Esophagus squamous epithelium (tissue), 5 donors: ENCODE results near the gene TRIP12. TPM values are rescaled to one million over a fixed set of nuclear protein-coding genes. Genes with fewer than 3 reads are reported as not detected.

Experiments
- DNase-seq: peaks from one replicate; lab custom pipeline; 2025; lab: John Stamatoyannopoulos, UW
- H3K27ac ChIP-seq, 4 donors: fragments of 200-600 bp; sonication (generic); one replicate each; pipeline ENCODE4 v1.5.1; 2016 to 2019; ENCODE audit warnings: mild to moderate bottlenecking in 1 of 4
- H3K27me3 ChIP-seq, 4 donors: fragments of 200-600 bp; sonication (generic); 1 replicate in 3 of 4; 2 replicates in 1 of 4; pipeline versions ENCODE4 v1.5.1 to v1.6.0; 2017 to 2021; ENCODE audit warnings: antibody characterized with exemption in 1 of 4
- H3K36me3 ChIP-seq, 3 donors: fragments of 200-600 bp; sonication (generic); one replicate each; pipeline ENCODE4 v1.5.1; 2016 to 2019
- H3K4me1 ChIP-seq, 3 donors: fragments of 200-600 bp; sonication (generic); one replicate each; pipeline ENCODE4 v1.5.1; 2017 to 2019
- H3K4me3 ChIP-seq, 4 donors: fragments of 200-600 bp; sonication (generic); 1 replicate in 3 of 4; 2 replicates in 1 of 4; pipeline ENCODE4 v1.5.1; 2016 to 2019; ENCODE audit warnings: mild to moderate bottlenecking in 2 of 4, moderate library complexity in 1 of 4
- H3K9me3 ChIP-seq, 3 donors: fragments of 200-600 bp; sonication (generic); one replicate each; pipeline ENCODE4 v1.5.1; 2016 to 2019
- CTCF ChIP-seq, 6 experiments: fragments of 450-650 bp in 4 of 6; fragments of 200-600 bp in 2 of 6; sonication (generic) in 2 of 6; IDR thresholded peaks; one replicate each; pipeline ENCODE4 v1.5.1; 2016 to 2019; ENCODE audit warnings: antibody characterized with exemption in 6 of 6, mild to moderate bottlenecking in 4 of 6, moderate library complexity in 4 of 6
- POLR2A ChIP-seq, 4 donors: fragments of 450-650 bp; IDR thresholded peaks; one replicate each; pipeline ENCODE4 v1.6.1; 2017; ENCODE audit warnings: antibody characterized with exemption in 4 of 4, mild to moderate bottlenecking in 4 of 4, moderate library complexity in 3 of 4
- WGBS, 2 donors: methylation state at CpG; one replicate each; pipeline ENCODE4 v1.1.5; 2018; 5-methylcytosine and 5-hydroxymethylcytosine counted together
- intact Hi-C: fragments of 100-400 bp; cut with DNase I; formaldehyde crosslinking; loops from one replicate; pipeline ENCODE4 v1.15.0; 2022
- total RNA-seq, 4 donors: library from RNA; depleted of rRNA; stranded (reverse); fragments of >200 nt; gene quantifications; one replicate each; pipeline ENCODE4 v1.1.0, GENCODE V29; 2016
- donor health status: DM: yes; HTN: yes; CAD: no.

TRIP12 gene
- total RNA-seq, 4 donors from 2014 or later, result 84.8 to 174 (median 125) TPM

- Histone ChIP-seq H3K27me3 (peaks cover 0 to 61% (median 5%) of the 10 kb centered on the region in 4 donors), H3K4me3 (no peak overlapping the region), H3K4me1 (peaks cover under 1 to 6% (median 2%) of the 10 kb centered on the region in 3 donors), H3K27ac (no peak overlapping the region), H3K9me3 (no peaks in the 10 kb centered on the region), H3K36me3 (no peaks in the 10 kb centered on the region)
- TF ChIP-seq POLR2A (IDR thresholded peaks at IDR 0.05) (no peak), CTCF (IDR thresholded peaks at IDR 0.05) (no peak)
- WGBS, 2 donors, result 49 to 53% methylated on average over 3 of the region's 3 CpGs
- DNase-seq, result no peak
- intact Hi-C loops, result no loop called here
Measured at GRCh38 chr2:229719926-229720647, 201.7 kb downstream of the TRIP12 start.

- DNase-seq, result no peak
- Histone ChIP-seq H3K27me3 (peaks cover 7 to 78% (median 14%) of the 10 kb centered on the region in 4 donors), H3K4me1 (peaks cover 15 to 26% (median 18%) of the 10 kb centered on the region in 3 donors), H3K4me3 (no peak overlapping the region), H3K27ac (no peak overlapping the region), H3K9me3 (no peaks in the 10 kb centered on the region), H3K36me3 (no peaks in the 10 kb centered on the region)
- intact Hi-C loops, result no loop called here
- WGBS, 2 donors, result 38 to 45% methylated on average over 2 of the region's 2 CpGs
- no peak for TF ChIP-seq CTCF (IDR thresholded peaks at IDR 0.05)
- no peak for TF ChIP-seq POLR2A (IDR thresholded peaks at IDR 0.05)
Measured at GRCh38 chr2:229718057-229718456, 203.8 kb downstream of the TRIP12 start.

GRCh38 chr2:229715895-229716507 lies 205.8 kb downstream of the TRIP12 start:
- intact Hi-C loops, result no loop called here
- Histone ChIP-seq H3K27ac (no peak overlapping the region), H3K27me3 (peaks cover 7 to 95% (median 15%) of the 10 kb centered on the region in 4 donors), H3K36me3 (no peaks in the 10 kb centered on the region), H3K4me1 (peaks cover 15 to 27% (median 18%) of the 10 kb centered on the region in 3 donors), H3K9me3 (no peaks in the 10 kb centered on the region), H3K4me3 (no peak overlapping the region)
- no peak for TF ChIP-seq POLR2A (IDR thresholded peaks at IDR 0.05)
- peak in 5 of 6 experiments; percentile 12 to 62 (median 34) for TF ChIP-seq CTCF (IDR thresholded peaks at IDR 0.05)
- no peak for DNase-seq
- 4 to 6% methylated on average over 4 of the region's 4 CpGs for WGBS, 2 donors

GRCh38 chr2:229714736-229715541 lies 206.9 kb downstream of the TRIP12 start:
- Histone ChIP-seq H3K27me3 (peaks cover 7 to 97% (median 15%) of the 10 kb centered on the region in 4 donors), H3K27ac (no peak overlapping the region), H3K4me3 (peak overlapping the region; percentile 8 to 65 (median 36)), H3K4me1 (peaks cover 15 to 27% (median 18%) of the 10 kb centered on the region in 3 donors), H3K36me3 (no peaks in the 10 kb centered on the region), H3K9me3 (no peaks in the 10 kb centered on the region)
- TF ChIP-seq CTCF (IDR thresholded peaks at IDR 0.05) (peak in 1 of 6 experiments; percentile 15), POLR2A (IDR thresholded peaks at IDR 0.05) (no peak)
- 3 to 5% methylated on average over 8 to 13 of the region's 60 CpGs for WGBS, 2 donors
- no peak for DNase-seq
- intact Hi-C loops, result no loop called here
